Parathyroid adenoma (tissue), 2 donors: ENCODE measurements around the gene ANKRD44.
A peak's percentile ranks its signal among the peaks of the same experiment; 100 is the strongest.

Source experiments
- H2AFZ ChIP-seq: fragments of 300-600 bp; sonication (generic); one replicate; pipeline ENCODE4 v1.7.0; 2017; ENCODE audit warnings: antibody characterized with exemption, mild to moderate bottlenecking
- H3K27ac ChIP-seq: fragments of 300-600 bp; sonication (generic); one replicate; pipeline ENCODE4 v1.7.0; 2017
- H3K27me3 ChIP-seq: fragments of 300-600 bp; sonication (generic); one replicate; pipeline ENCODE4 v1.7.0; 2017; ENCODE audit warnings: low read length; ENCODE audit not compliant: control insufficient read depth, insufficient read depth
- H3K36me3 ChIP-seq: fragments of 300-600 bp; sonication (generic); one replicate; pipeline ENCODE4 v1.7.0; 2017; ENCODE audit warnings: low read length; ENCODE audit not compliant: control insufficient read depth, insufficient read depth
- H3K4me1 ChIP-seq: fragments of 300-600 bp; sonication (generic); one replicate; pipeline ENCODE4 v1.7.0; 2017; ENCODE audit warnings: control low read depth
- H3K4me2 ChIP-seq: fragments of 300-600 bp; sonication (generic); one replicate; pipeline ENCODE4 v1.7.0; 2017; ENCODE audit warnings: low read length
- H3K4me3 ChIP-seq: fragments of 300-600 bp; sonication (generic); one replicate; pipeline ENCODE4 v1.7.0; 2017; ENCODE audit warnings: low read depth, low read length
- H3K79me2 ChIP-seq: fragments of 300-600 bp; sonication (generic); one replicate; pipeline ENCODE4 v1.7.0; 2017; ENCODE audit warnings: control low read depth
- H3K9ac ChIP-seq: fragments of 300-600 bp; sonication (generic); one replicate; pipeline ENCODE4 v1.7.0; 2017; ENCODE audit warnings: mild to moderate bottlenecking
- H3K9me3 ChIP-seq: fragments of 300-600 bp; sonication (generic); one replicate; pipeline ENCODE4 v1.7.0; 2017; ENCODE audit warnings: low read length; ENCODE audit not compliant: control insufficient read depth
- TF ChIP-seq, protein P1 (sequence below): fragments of 300-600 bp; sonication (generic); IDR thresholded peaks from one replicate; pipeline ENCODE4 v1.7.0; 2017; ENCODE audit warnings: antibody characterized with exemption, mild to moderate bottlenecking
- donor health status: primary hyperparathyroidism.

Gene ANKRD44

DNA sequence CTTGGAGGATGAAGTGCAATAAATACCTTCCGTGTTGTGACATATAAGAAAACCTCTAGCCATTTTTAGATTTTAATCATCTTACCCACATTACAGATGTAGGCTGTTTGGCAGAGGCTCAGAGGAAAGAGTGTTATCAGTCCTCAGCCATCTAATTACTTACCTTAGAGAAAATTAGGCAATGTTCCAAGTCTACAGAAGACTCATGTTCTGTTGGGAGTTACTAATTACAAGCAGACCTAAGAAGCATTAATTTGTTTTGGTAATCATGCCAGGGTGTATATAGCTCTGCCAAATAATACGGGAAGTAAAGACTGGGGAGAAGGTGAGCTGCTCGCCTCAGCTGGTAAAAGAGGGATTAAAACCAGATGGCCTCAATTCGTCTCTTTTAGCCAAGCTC lies 258.2 kb downstream of the ANKRD44 start:
- H3K4me3 ChIP-seq, result no peak overlapping the region
- no peaks in the 10 kb centered on the region for H3K36me3 ChIP-seq
- no peaks in the 10 kb centered on the region for H3K9me3 ChIP-seq
- no peaks in the 10 kb centered on the region for H3K79me2 ChIP-seq
- H2AFZ ChIP-seq, result no peak overlapping the region
- H3K9ac ChIP-seq, result no peak overlapping the region
- TF ChIP-seq, protein P1, sequence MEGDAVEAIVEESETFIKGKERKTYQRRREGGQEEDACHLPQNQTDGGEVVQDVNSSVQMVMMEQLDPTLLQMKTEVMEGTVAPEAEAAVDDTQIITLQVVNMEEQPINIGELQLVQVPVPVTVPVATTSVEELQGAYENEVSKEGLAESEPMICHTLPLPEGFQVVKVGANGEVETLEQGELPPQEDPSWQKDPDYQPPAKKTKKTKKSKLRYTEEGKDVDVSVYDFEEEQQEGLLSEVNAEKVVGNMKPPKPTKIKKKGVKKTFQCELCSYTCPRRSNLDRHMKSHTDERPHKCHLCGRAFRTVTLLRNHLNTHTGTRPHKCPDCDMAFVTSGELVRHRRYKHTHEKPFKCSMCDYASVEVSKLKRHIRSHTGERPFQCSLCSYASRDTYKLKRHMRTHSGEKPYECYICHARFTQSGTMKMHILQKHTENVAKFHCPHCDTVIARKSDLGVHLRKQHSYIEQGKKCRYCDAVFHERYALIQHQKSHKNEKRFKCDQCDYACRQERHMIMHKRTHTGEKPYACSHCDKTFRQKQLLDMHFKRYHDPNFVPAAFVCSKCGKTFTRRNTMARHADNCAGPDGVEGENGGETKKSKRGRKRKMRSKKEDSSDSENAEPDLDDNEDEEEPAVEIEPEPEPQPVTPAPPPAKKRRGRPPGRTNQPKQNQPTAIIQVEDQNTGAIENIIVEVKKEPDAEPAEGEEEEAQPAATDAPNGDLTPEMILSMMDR, result no peak
- H3K4me2 ChIP-seq, result peak overlapping the region; percentile 26
- no peaks in the 10 kb centered on the region for H3K27me3 ChIP-seq
- no peak overlapping the region for H3K27ac ChIP-seq
- no peaks in the 10 kb centered on the region for H3K4me1 ChIP-seq

GRCh38 chr2:197045115-197045514 lies 265.5 kb downstream of the ANKRD44 start:
- H3K9me3 ChIP-seq, result no peaks in the 10 kb centered on the region
- H3K4me2 ChIP-seq, result no peak overlapping the region
- no peak overlapping the region for H3K9ac ChIP-seq
- TF ChIP-seq, protein P1, result no peak
- H2AFZ ChIP-seq, result no peak overlapping the region
- H3K27me3 ChIP-seq, result no peaks in the 10 kb centered on the region
- H3K4me3 ChIP-seq, result no peak overlapping the region
- H3K36me3 ChIP-seq, result no peaks in the 10 kb centered on the region
- H3K4me1 ChIP-seq, result no peaks in the 10 kb centered on the region
- H3K27ac ChIP-seq, result no peak overlapping the region
- H3K79me2 ChIP-seq, result no peaks in the 10 kb centered on the region

DNA sequence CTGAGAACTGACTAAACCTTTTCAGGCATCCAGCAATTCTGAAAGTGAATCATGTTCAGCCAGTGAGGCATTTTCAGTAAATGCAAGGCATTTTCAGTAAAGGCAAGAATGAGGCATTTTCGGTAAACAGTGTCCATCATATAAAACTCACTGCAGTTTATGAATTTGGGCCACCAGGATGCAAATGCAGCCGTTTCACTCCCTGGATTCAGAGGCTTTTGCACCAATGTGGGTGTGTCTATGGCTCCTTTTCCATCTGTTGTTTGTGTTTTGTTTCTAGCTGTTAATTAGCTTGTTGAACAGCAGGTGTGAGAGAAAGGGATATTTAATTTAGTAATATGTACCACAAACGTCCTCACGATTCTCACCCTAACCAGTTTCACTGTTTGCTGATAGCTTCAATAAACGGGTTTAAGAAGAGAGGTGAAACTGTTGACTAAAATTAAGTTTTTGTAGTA lies 267.8 kb downstream of the ANKRD44 start:
- H3K4me3 ChIP-seq, result no peak overlapping the region
- no peaks in the 10 kb centered on the region for H3K9me3 ChIP-seq
- no peak overlapping the region for H2AFZ ChIP-seq
- no peaks in the 10 kb centered on the region for H3K36me3 ChIP-seq
- H3K4me1 ChIP-seq, result no peaks in the 10 kb centered on the region
- H3K79me2 ChIP-seq, result no peaks in the 10 kb centered on the region
- no peaks in the 10 kb centered on the region for H3K27me3 ChIP-seq
- TF ChIP-seq, protein P1, result no peak
- no peak overlapping the region for H3K4me2 ChIP-seq
- H3K27ac ChIP-seq, result no peak overlapping the region
- no peak overlapping the region for H3K9ac ChIP-seq

GRCh38 chr2:197037863-197038398 lies 272.6 kb downstream of the ANKRD44 start:
- Histone ChIP-seq H3K9ac (no peak overlapping the region), H3K4me1 (no peaks in the 10 kb centered on the region), H3K27ac (no peak overlapping the region), H3K27me3 (no peaks in the 10 kb centered on the region), H2AFZ (no peak overlapping the region), H3K4me2 (no peak overlapping the region), H3K79me2 (no peaks in the 10 kb centered on the region), H3K36me3 (no peaks in the 10 kb centered on the region), H3K9me3 (no peaks in the 10 kb centered on the region), H3K4me3 (no peak overlapping the region)
- TF ChIP-seq, protein P1, result no peak

- H3K4me1 ChIP-seq, result no peaks in the 10 kb centered on the region
- H3K4me3 ChIP-seq, result no peak overlapping the region
- H3K27me3 ChIP-seq, result no peaks in the 10 kb centered on the region
- no peaks in the 10 kb centered on the region for H3K36me3 ChIP-seq
- H3K27ac ChIP-seq, result no peak overlapping the region
- H3K9ac ChIP-seq, result no peak overlapping the region
- no peak overlapping the region for H2AFZ ChIP-seq
- no peak overlapping the region for H3K4me2 ChIP-seq
- TF ChIP-seq, protein P1, result no peak
- no peaks in the 10 kb centered on the region for H3K79me2 ChIP-seq
- no peaks in the 10 kb centered on the region for H3K9me3 ChIP-seq
Observed at GRCh38 chr2:197035002-197035401, 275.6 kb downstream of the ANKRD44 start.
